Progenitor cell of endocrine pancreas (in vitro differentiated cells): Measurements from ENCODE around the gene DLK1. TPM values are rescaled to one million over a fixed set of nuclear protein-coding genes. Genes with fewer than 3 reads are reported as not detected.

Source experiments
- DNase-seq: peaks from one replicate; pipeline ENCODE4 v3.0.0; 2021; ENCODE audit warnings: low spot score; ENCODE audit not compliant: unreplicated experiment
- H3K27ac Mint-ChIP-seq: 2 replicates; pipeline ENCODE4 v1.8.0; 2021; ENCODE audit warnings: mild to moderate bottlenecking, moderate library complexity, mixed read lengths
- H3K27me3 Mint-ChIP-seq: 2 replicates; pipeline ENCODE4 v1.8.0; 2021; ENCODE audit warnings: mixed read lengths
- H3K36me3 Mint-ChIP-seq: 2 replicates; pipeline ENCODE4 v1.8.0; 2022; ENCODE audit warnings: mixed read lengths; ENCODE audit not compliant: insufficient read depth
- H3K4me1 Mint-ChIP-seq: 2 replicates; pipeline ENCODE4 v1.8.0; 2021; ENCODE audit warnings: low read depth, mixed read lengths
- H3K4me3 Mint-ChIP-seq: 2 replicates; pipeline ENCODE4 v1.8.0; 2021; ENCODE audit warnings: low read depth, mild to moderate bottlenecking, moderate library complexity, mixed read lengths
- H3K9me3 Mint-ChIP-seq: 2 replicates; pipeline ENCODE4 v1.8.0; 2021; ENCODE audit warnings: low read depth, mixed read lengths
- total RNA-seq: library from RNA; stranded (reverse); gene quantifications from 2 replicates; pipeline ENCODE4 v1.2.1, GENCODE V29; 2021
- TF ChIP-seq, protein P1 (sequence below): fragments of 200-600 bp; sonication (generic); IDR thresholded peaks from one replicate; pipeline ENCODE4 v1.5.0; 2021; ENCODE audit warnings: antibody characterized with exemption, mild to moderate bottlenecking; ENCODE audit not compliant: unreplicated experiment

The DLK1 gene
- total RNA-seq, 1 donor from 2014 or later, result 5,856 TPM

DNA sequence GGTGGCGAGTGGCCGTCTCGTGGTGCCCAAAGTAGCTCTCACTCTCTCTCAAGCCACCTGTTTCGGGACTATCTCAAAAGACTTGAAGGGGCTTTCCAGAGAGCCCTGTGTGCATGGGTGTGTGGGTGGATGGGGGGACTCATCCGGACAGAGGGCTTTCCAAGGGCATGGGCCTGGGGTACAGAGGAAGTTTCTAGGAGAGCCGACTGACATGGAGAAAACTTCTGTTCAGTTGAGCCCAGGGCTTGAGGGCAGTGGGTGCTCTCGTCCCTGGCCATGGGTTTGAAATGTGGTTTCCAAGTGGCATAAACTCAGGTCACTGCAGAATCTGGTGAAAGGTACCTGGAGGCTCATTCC lies 51.8 kb downstream of the DLK1 start:
- no peaks in the 10 kb centered on the region for H3K9me3 Mint-ChIP-seq
- no peaks in the 10 kb centered on the region for H3K36me3 Mint-ChIP-seq
- peaks cover 18% of the 10 kb centered on the region for H3K27me3 Mint-ChIP-seq
- H3K27ac Mint-ChIP-seq, result no peak overlapping the region
- no peak for DNase-seq
- H3K4me1 Mint-ChIP-seq, result peaks cover 25% of the 10 kb centered on the region
- no peak overlapping the region for H3K4me3 Mint-ChIP-seq
- TF ChIP-seq, protein P1, sequence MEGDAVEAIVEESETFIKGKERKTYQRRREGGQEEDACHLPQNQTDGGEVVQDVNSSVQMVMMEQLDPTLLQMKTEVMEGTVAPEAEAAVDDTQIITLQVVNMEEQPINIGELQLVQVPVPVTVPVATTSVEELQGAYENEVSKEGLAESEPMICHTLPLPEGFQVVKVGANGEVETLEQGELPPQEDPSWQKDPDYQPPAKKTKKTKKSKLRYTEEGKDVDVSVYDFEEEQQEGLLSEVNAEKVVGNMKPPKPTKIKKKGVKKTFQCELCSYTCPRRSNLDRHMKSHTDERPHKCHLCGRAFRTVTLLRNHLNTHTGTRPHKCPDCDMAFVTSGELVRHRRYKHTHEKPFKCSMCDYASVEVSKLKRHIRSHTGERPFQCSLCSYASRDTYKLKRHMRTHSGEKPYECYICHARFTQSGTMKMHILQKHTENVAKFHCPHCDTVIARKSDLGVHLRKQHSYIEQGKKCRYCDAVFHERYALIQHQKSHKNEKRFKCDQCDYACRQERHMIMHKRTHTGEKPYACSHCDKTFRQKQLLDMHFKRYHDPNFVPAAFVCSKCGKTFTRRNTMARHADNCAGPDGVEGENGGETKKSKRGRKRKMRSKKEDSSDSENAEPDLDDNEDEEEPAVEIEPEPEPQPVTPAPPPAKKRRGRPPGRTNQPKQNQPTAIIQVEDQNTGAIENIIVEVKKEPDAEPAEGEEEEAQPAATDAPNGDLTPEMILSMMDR, result no peak

DNA sequence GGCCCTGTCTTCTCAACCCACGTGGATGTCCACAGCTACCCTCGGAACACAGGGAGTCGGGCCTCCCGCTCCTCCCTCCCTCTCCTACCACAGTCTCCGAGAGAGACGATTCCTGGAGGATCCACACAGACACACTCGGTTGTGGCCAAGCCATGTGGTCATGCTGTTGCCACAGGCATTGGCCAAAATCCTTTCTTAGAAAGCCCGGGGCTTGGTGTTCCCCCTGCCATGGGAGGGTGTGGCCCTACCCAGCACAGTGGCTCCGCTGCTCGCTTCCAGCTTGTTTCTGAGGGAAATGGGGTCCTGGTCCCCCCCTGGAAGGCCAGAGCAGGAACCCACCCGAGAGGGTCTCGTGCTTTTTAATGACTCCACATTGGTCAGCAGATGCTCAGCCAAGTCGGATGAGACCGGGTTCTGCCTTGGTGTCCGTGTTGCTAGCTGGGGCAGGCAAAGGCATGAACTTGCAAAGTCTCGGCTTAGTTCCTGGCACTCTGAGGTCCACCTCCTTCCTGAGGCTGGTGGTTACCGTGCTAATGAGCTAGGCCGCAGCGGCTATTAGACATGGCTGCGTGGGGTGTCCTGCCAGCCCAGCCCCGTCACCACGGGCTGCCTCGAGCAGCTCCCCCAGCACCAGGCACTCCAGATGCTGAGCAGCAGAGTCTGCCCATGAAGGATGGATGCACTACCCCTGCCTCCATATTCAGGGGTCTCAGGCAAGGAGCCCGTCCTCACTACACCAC lies 52.4 kb downstream of the DLK1 start:
- Mint-ChIP-seq H3K4me1 (peaks cover 27% of the 10 kb centered on the region), H3K9me3 (no peaks in the 10 kb centered on the region), H3K36me3 (no peaks in the 10 kb centered on the region), H3K4me3 (no peak overlapping the region), H3K27me3 (peaks cover 16% of the 10 kb centered on the region), H3K27ac (no peak overlapping the region)
- TF ChIP-seq, protein P1, result no peak
- DNase-seq, result no peak

DNA sequence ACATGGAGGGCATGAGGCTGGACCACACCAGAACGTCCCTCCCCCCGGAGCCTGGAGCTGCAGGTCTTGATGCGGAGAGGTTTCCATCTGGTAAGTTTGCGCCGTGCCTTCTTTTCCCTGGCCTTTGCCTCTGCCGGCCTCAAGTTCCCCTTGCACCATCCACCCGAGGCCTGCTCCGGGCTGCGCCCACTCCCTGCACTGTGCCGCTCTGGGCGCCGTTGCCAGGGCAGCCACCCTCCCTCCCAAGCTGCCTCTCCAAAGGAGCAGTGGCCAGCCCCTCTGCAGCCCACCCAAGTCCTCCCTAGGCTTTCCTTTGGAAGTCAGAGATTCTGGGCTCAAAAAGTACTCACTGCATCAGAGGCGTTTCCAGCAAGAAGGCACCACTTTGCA lies 53.0 kb downstream of the DLK1 start:
- Mint-ChIP-seq H3K4me3 (no peak overlapping the region), H3K27me3 (peaks cover 15% of the 10 kb centered on the region)

DNA sequence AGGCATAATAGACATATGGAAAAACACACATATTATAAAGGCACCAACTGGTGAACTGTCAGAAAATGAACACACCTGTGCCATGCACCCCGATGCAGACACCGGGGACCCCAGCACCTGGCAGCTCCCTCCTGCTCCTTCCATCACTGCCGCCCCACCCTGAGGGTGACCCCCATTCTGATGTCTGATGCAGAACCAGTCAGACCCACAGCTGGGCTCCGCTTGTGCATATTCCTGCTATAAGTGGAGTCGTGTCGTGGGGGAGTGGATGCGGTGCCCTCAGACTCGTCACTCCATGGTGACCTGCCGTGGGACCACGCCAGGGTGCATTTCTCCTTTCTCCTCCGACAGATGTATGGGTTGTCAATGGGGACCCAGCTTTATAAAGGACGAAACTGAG lies 53.6 kb downstream of the DLK1 start:
- Mint-ChIP-seq H3K36me3 (no peaks in the 10 kb centered on the region), H3K27ac (no peak overlapping the region), H3K9me3 (no peaks in the 10 kb centered on the region), H3K4me1 (peaks cover 33% of the 10 kb centered on the region), H3K27me3 (peaks cover 13% of the 10 kb centered on the region), H3K4me3 (no peak overlapping the region)
- TF ChIP-seq, protein P1, result no peak
- DNase-seq, result no peak

More for the DNA sequence above, 53.0 kb downstream of the DLK1 start:
- no peak for DNase-seq
- no peaks in the 10 kb centered on the region for H3K9me3 Mint-ChIP-seq
- H3K4me1 Mint-ChIP-seq, result peaks cover 29% of the 10 kb centered on the region
- no peaks in the 10 kb centered on the region for H3K36me3 Mint-ChIP-seq
- no peak overlapping the region for H3K27ac Mint-ChIP-seq
- TF ChIP-seq, protein P1, result no peak

DNA sequence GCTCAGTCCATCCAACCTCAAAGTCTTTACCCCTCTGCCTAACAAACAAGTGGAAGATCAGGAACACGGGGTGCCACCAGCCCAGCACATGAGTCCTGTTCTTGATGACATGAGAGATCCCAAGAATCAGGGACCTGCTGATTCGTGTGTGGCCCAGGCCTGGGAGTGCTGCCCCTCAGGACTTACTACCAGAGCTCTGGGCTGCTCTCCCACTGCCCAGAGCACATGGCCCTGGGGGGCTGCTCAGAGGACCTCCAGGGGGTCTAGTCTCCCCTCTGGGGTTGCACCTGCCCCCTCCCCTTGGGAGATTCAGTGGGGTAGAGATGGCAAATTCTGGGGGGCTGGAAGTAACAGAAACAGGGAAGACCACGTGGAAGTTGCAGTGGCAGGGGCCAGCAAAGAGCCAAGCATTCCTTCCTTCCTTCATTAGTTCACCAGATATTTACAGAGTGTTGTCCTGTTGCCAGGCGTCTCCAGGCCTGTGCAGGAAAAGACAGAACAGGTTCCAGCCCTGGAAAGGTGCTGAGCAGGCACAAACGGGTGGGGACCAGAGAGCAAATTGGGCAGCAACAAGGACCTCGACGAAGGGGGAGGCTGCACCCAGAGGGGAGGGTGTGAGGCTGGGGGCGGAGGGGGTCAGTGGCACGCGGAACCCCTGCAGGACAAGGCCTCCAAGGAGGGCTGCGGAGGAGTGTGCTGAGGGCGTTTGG lies 54.1 kb downstream of the DLK1 start:
- TF ChIP-seq, protein P1, result no peak
- Mint-ChIP-seq H3K27ac (no peak overlapping the region), H3K9me3 (no peaks in the 10 kb centered on the region), H3K4me3 (no peak overlapping the region), H3K4me1 (peaks cover 34% of the 10 kb centered on the region), H3K27me3 (peaks cover 14% of the 10 kb centered on the region), H3K36me3 (no peaks in the 10 kb centered on the region)
- no peak for DNase-seq
